ENCODE data around the gene TRMT44. TPM values are rescaled to one million over a fixed set of nuclear protein-coding genes. Genes with fewer than 3 reads are reported as not detected.

TRMT44 gene
- total RNA-seq, 1 donor from 2014 or later: 24.2 TPM

- H3K4me3 ChIP-seq: no peak overlapping the region
- DNase-seq (no peak), ATAC-seq (no peak)
- no peaks in the 10 kb centered on the region for H3K36me3 ChIP-seq
- no peaks in the 10 kb centered on the region for H3K9me3 ChIP-seq
- no peak for TF ChIP-seq CTCF (IDR thresholded peaks at IDR 0.05)
- H3K27ac ChIP-seq: no peak overlapping the region
- H3K4me1 ChIP-seq: peaks cover 17% of the 10 kb centered on the region
- H3K27me3 ChIP-seq: no peaks in the 10 kb centered on the region
- intact Hi-C loops (cut with DNase I): no loop called here
These were observed 67.7 kb downstream of the TRMT44 start for GRCh38 chr4:8508266-8508665.

- Histone ChIP-seq H3K4me3 (no peak overlapping the region), H3K9me3 (no peaks in the 10 kb centered on the region), H3K4me1 (peaks cover 16% of the 10 kb centered on the region), H3K36me3 (no peaks in the 10 kb centered on the region), H3K27me3 (no peaks in the 10 kb centered on the region), H3K27ac (no peak overlapping the region)
- intact Hi-C loops (cut with DNase I): no loop called here
- TF ChIP-seq CTCF (IDR thresholded peaks at IDR 0.05): no peak
- ATAC-seq (no peak), DNase-seq (no peak)
These were observed 68.2 kb downstream of the TRMT44 start for GRCh38 chr4:8508740-8509139.

- no peak for ATAC-seq
- no peaks in the 10 kb centered on the region for H3K36me3 ChIP-seq
- no peak for DNase-seq
- intact Hi-C loops (cut with DNase I): no loop called here
- H3K27me3 ChIP-seq: no peaks in the 10 kb centered on the region
- no peaks in the 10 kb centered on the region for H3K9me3 ChIP-seq
- H3K27ac ChIP-seq: no peak overlapping the region
- TF ChIP-seq CTCF (IDR thresholded peaks at IDR 0.05): no peak
- H3K4me3 ChIP-seq: no peak overlapping the region
- H3K4me1 ChIP-seq: peaks cover 9% of the 10 kb centered on the region
These were observed 68.9 kb downstream of the TRMT44 start for GRCh38 chr4:8509311-8509950.

GRCh38 chr4:8510191-8510590 lies 69.6 kb downstream of the TRMT44 start:
- Histone ChIP-seq H3K27me3 (no peaks in the 10 kb centered on the region), H3K4me1 (peaks cover 8% of the 10 kb centered on the region), H3K27ac (no peak overlapping the region), H3K4me3 (no peak overlapping the region), H3K36me3 (no peaks in the 10 kb centered on the region), H3K9me3 (no peaks in the 10 kb centered on the region)
- no peak for TF ChIP-seq CTCF (IDR thresholded peaks at IDR 0.05)
- no peak for ATAC-seq
- DNase-seq: no peak
- intact Hi-C loops (cut with DNase I): no loop called here

- intact Hi-C loops (cut with DNase I): no loop called here
- DNase-seq: no peak
- H3K36me3 ChIP-seq: no peaks in the 10 kb centered on the region
These were observed 70.2 kb downstream of the TRMT44 start for GRCh38 chr4:8510611-8511285.

More at GRCh38 chr4:8510611-8511285, 70.2 kb downstream of the TRMT44 start:
- TF ChIP-seq CTCF (IDR thresholded peaks at IDR 0.05): no peak
- peaks cover 8% of the 10 kb centered on the region for H3K4me1 ChIP-seq
- H3K4me3 ChIP-seq: no peak overlapping the region
- H3K27me3 ChIP-seq: no peaks in the 10 kb centered on the region
- no peaks in the 10 kb centered on the region for H3K9me3 ChIP-seq
- H3K27ac ChIP-seq: no peak overlapping the region
- ATAC-seq: no peak

Data from upper lobe of right lung (tissue), 1 donor.